CD4-positive, alpha-beta T cell treated with Interleukin-17A for 4 hours (primary cell): Measurements from ENCODE around the gene RIPOR1.

Experiments
- DNase-seq: peaks from one replicate; pipeline ENCODE4 v3.0.0-alpha.2; 2020; ENCODE audit warnings: mixed read lengths

The RIPOR1 gene

GRCh38 chr16:67539271-67539670, 10.6 kb downstream of the RIPOR1 start:
- DNase-seq = no peak

- DNase-seq = no peak
Measured at GRCh38 chr16:67539691-67540635, 11.3 kb downstream of the RIPOR1 start.

GRCh38 chr16:67540756-67541155, 12.1 kb downstream of the RIPOR1 start:
- no peak for DNase-seq

GRCh38 chr16:67541391-67542263, 13.0 kb downstream of the RIPOR1 start:
- DNase-seq = no peak

- DNase-seq = peak; percentile 79
Measured at GRCh38 chr16:67542464-67542863, 13.8 kb downstream of the RIPOR1 start.

GRCh38 chr16:67543036-67543435, 14.4 kb downstream of the RIPOR1 start:
- DNase-seq = no peak

GRCh38 chr16:67543582-67543981, 15.0 kb downstream of the RIPOR1 start:
- no peak for DNase-seq

GRCh38 chr16:67544329-67544841, 15.8 kb downstream of the RIPOR1 start:
- DNase-seq = no peak

- DNase-seq = no peak
Measured at GRCh38 chr16:67544844-67545664, 16.4 kb downstream of the RIPOR1 start.

GRCh38 chr16:67545665-67546024, 17.0 kb downstream of the RIPOR1 start:
- DNase-seq = no peak

GRCh38 chr16:67546091-67546501, 17.5 kb downstream of the RIPOR1 start:
- DNase-seq = no peak

GRCh38 chr16:67546761-67547422, 18.3 kb downstream of the RIPOR1 start:
- DNase-seq = peak; percentile 88

GRCh38 chr16:67547423-67548264, 19.0 kb downstream of the RIPOR1 start:
- DNase-seq = peak; percentile 84

GRCh38 chr16:67548265-67549126, 19.9 kb downstream of the RIPOR1 start:
- peak; percentile 36 for DNase-seq

GRCh38 chr16:67549240-67549639, 20.6 kb downstream of the RIPOR1 start:
- DNase-seq = no peak

- DNase-seq = no peak
Measured at GRCh38 chr16:67549936-67550335, 21.3 kb downstream of the RIPOR1 start.

GRCh38 chr16:67551091-67551490, 22.5 kb downstream of the RIPOR1 start:
- DNase-seq = no peak

- no peak for DNase-seq
Measured at GRCh38 chr16:67551972-67552371, 23.3 kb downstream of the RIPOR1 start.

GRCh38 chr16:67552476-67552875, 23.8 kb downstream of the RIPOR1 start:
- peak; percentile 48 for DNase-seq

GRCh38 chr16:67555795-67556212, 27.2 kb downstream of the RIPOR1 start:
- DNase-seq = peak; percentile 42
